ENCODE results near the gene MAGEB4. TPM values are rescaled to one million over a fixed set of nuclear protein-coding genes. Genes with fewer than 3 reads are reported as not detected.

MAGEB4 gene
- total RNA-seq, 1 donor from 2014 or later, result not detected

DNA sequence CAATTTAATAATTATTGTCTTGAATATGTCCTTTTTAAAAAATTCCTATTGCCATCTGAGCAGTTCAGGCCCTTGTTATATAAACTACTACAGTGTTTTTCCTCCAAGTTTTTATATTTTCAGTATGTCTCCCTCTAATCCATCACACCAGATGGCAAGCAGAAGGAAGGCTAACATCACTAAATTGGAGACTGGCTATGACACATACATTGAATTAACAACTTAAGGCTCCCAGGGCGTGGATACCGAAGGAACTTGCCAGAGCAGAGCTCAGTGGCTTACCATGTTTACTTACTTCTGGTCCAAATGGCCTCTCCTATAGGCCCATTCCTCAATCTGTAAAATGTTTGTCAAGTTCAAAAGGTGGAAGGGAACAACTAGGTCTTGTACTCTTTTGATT is 18.1 kb downstream of the MAGEB4 start:
- intact Hi-C loops (cut with micrococcal nuclease), result no loop called here
- H3K27ac Mint-ChIP-seq, result no peak overlapping the region
- no peaks in the 10 kb centered on the region for H3K27me3 Mint-ChIP-seq
- no peak for DNase-seq
- H3K4me1 Mint-ChIP-seq, result no peaks in the 10 kb centered on the region
- H3K4me3 Mint-ChIP-seq, result no peak overlapping the region
- H3K36me3 Mint-ChIP-seq (ENCODE audit: low read depth), result no peaks in the 10 kb centered on the region
- H3K9me3 Mint-ChIP-seq, result no peaks in the 10 kb centered on the region

DNA sequence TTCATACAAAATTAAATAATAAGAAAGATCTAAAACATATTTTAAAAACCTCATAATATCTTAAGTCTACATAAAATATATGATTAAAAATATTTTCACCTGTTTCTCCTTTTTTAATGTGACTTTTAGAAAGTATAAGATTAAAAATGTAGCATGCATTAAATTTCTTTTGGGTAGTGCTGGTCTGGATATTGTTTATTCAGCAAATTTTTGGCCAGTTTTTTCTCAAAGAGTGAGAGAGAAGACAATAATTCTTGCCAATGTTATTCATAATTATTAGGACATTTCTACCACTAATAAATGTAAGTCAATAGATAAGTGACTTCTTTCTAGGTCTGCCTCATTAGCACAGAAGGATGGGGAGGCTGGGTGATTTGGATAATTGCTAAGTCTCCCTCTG is 19.2 kb downstream of the MAGEB4 start:
- no peak overlapping the region for H3K27ac Mint-ChIP-seq
- H3K4me1 Mint-ChIP-seq, result no peaks in the 10 kb centered on the region
- DNase-seq, result no peak
- H3K9me3 Mint-ChIP-seq, result no peaks in the 10 kb centered on the region
- intact Hi-C loops (cut with micrococcal nuclease), result no loop called here
- H3K27me3 Mint-ChIP-seq, result no peaks in the 10 kb centered on the region
- no peaks in the 10 kb centered on the region for H3K36me3 Mint-ChIP-seq (ENCODE audit: low read depth)
- H3K4me3 Mint-ChIP-seq, result no peak overlapping the region

DNA sequence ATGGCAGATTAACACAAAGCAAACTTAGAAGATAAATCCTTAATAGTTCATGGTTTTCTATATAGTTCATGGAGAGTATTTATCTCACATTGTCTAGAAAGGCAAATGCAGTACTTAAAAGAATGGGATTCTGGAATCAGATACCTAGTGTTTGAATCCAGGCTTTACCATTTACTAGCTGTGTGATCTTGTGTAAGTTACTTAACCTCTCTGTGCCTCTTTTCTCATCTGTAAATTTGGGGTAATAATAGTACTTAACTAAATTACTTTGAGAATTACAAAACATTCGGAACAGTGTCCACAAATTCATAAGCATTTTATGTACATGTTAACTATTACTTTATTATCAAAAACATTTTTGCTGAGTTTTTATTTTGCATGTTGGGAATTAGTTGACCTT is 21.0 kb downstream of the MAGEB4 start:
- H3K4me3 Mint-ChIP-seq, result no peak overlapping the region
- no peak overlapping the region for H3K27ac Mint-ChIP-seq
- no peaks in the 10 kb centered on the region for H3K4me1 Mint-ChIP-seq
- no peak for DNase-seq
- H3K9me3 Mint-ChIP-seq, result no peaks in the 10 kb centered on the region
- H3K36me3 Mint-ChIP-seq (ENCODE audit: low read depth), result no peaks in the 10 kb centered on the region
- no peaks in the 10 kb centered on the region for H3K27me3 Mint-ChIP-seq
- intact Hi-C loops (cut with micrococcal nuclease), result no loop called here

DNA sequence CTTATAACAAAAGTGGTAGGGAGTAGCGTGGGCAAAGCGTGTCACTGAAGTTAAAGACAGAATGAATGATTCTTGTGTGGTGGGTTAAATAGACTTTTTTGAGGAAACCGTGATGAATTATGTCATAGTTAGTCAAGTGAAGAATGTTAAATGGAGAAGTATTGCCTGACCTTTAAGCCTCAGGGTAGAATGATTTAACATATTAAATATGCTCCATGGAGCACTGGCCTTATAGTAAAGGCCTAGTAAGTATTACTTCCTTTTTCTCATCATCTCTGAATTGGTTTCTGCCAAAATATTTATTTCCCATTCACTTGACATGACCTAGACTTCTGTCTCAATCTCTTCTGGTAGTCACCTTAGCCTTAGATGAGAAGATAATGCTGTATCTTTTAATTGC is 28.8 kb downstream of the MAGEB4 start:
- no peak overlapping the region for H3K4me3 Mint-ChIP-seq
- DNase-seq, result no peak
- intact Hi-C loops (cut with micrococcal nuclease), result no loop called here
- no peaks in the 10 kb centered on the region for H3K36me3 Mint-ChIP-seq (ENCODE audit: low read depth)
- H3K4me1 Mint-ChIP-seq, result no peaks in the 10 kb centered on the region
- no peak overlapping the region for H3K27ac Mint-ChIP-seq
- H3K27me3 Mint-ChIP-seq, result peaks cover 3% of the 10 kb centered on the region
- no peaks in the 10 kb centered on the region for H3K9me3 Mint-ChIP-seq

DNA sequence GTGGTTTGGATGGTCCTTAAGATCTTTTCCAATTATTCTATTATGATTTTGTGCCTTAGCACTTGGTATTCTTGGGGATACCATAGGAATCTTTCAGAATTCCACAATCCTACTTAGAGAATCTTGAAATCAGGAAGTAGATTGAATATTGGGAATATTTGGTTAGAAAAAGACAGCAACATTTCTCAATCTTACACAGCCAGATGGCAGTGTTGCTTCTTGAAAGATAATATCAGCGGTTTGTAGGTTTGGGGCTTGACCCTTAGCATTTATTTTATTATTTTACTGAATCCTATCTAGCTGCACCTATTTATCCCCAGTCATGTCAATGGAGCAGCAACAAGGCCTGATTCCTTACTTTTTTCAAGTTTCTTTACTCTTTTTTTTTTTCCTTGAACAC is 33.7 kb downstream of the MAGEB4 start:
- intact Hi-C loops (cut with micrococcal nuclease), result no loop called here
- no peak overlapping the region for H3K4me3 Mint-ChIP-seq

DNA sequence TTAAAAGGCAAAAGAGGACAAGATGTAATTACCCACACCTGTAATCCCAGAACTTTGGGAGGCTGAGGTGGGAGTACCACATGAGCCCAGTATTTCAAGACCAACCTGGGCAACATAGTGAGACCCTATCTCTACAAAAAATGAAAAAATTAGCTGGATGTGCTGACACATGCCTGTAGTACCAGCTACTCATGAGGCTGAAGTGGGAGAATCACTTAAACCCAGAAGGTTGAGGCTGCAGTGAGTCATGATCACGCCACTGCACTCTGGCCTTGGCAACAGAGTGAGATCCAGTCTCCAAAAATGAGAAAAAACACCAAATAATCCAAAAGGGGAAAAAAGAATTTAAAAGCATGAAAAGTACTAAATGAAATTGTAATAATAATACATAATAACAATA is 36.6 kb downstream of the MAGEB4 start:
- Mint-ChIP-seq H3K36me3 (ENCODE audit: low read depth) (no peaks in the 10 kb centered on the region), H3K4me3 (no peak overlapping the region), H3K27me3 (peaks cover 2% of the 10 kb centered on the region), H3K9me3 (no peaks in the 10 kb centered on the region), H3K27ac (no peak overlapping the region), H3K4me1 (no peaks in the 10 kb centered on the region)
- intact Hi-C loops (cut with micrococcal nuclease), result no loop called here
- DNase-seq, result no peak

More for the DNA sequence above, 33.7 kb downstream of the MAGEB4 start:
- peaks cover 3% of the 10 kb centered on the region for H3K27me3 Mint-ChIP-seq
- H3K36me3 Mint-ChIP-seq (ENCODE audit: low read depth), result no peaks in the 10 kb centered on the region
- H3K27ac Mint-ChIP-seq, result no peak overlapping the region
- no peaks in the 10 kb centered on the region for H3K4me1 Mint-ChIP-seq
- no peaks in the 10 kb centered on the region for H3K9me3 Mint-ChIP-seq
- DNase-seq, result no peak

DNA sequence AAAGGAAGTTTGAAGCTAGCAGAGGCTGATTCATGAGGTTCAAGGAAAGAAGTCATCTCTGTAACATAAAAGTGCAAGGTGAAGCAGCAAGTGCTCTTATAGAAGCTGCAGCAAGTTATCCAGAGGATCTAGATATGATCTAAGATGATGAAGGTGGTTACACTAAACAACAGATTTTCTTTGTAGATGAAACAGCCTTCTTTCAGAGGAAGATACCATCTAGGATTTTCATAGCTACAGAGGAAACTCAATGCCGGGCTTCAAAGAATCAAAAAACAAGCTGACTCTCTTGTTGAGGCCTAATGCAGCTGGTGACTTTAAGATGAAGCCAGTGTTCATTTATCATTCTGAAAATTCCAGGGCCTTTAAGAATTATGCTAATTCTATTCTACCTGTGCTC is 38.6 kb downstream of the MAGEB4 start:
- H3K27ac Mint-ChIP-seq, result no peak overlapping the region
- H3K4me3 Mint-ChIP-seq, result no peak overlapping the region
- peaks cover 2% of the 10 kb centered on the region for H3K4me1 Mint-ChIP-seq

DNA sequence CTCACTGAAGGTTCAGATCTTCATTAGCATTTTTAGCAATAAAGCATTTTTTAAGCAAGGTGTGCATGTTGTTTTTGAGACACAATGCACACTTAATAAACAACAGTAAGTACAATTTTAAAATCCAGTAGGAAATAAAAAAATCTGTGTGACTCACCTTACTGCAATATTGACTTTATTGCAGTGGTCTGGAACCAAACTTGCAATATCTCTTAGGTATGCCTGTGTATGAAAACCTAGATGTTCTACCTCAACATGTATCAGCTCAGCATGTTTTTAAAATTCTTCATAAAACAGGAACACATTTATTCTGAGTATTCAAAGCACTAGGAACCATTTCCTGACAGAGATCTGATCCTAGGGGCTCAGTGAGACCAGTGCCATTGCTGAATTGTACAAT is 40.7 kb downstream of the MAGEB4 start:
- Mint-ChIP-seq H3K4me1 (peaks cover 2% of the 10 kb centered on the region), H3K27me3 (no peaks in the 10 kb centered on the region), H3K9me3 (no peaks in the 10 kb centered on the region), H3K4me3 (no peak overlapping the region), H3K36me3 (ENCODE audit: low read depth) (no peaks in the 10 kb centered on the region), H3K27ac (no peak overlapping the region)
- DNase-seq, result no peak
- intact Hi-C loops (cut with micrococcal nuclease), result no loop called here

More for the DNA sequence above, 38.6 kb downstream of the MAGEB4 start:
- H3K9me3 Mint-ChIP-seq, result no peaks in the 10 kb centered on the region
- peaks cover 2% of the 10 kb centered on the region for H3K27me3 Mint-ChIP-seq
- intact Hi-C loops (cut with micrococcal nuclease), result no loop called here
- H3K36me3 Mint-ChIP-seq (ENCODE audit: low read depth), result no peaks in the 10 kb centered on the region
- DNase-seq, result no peak

DNA sequence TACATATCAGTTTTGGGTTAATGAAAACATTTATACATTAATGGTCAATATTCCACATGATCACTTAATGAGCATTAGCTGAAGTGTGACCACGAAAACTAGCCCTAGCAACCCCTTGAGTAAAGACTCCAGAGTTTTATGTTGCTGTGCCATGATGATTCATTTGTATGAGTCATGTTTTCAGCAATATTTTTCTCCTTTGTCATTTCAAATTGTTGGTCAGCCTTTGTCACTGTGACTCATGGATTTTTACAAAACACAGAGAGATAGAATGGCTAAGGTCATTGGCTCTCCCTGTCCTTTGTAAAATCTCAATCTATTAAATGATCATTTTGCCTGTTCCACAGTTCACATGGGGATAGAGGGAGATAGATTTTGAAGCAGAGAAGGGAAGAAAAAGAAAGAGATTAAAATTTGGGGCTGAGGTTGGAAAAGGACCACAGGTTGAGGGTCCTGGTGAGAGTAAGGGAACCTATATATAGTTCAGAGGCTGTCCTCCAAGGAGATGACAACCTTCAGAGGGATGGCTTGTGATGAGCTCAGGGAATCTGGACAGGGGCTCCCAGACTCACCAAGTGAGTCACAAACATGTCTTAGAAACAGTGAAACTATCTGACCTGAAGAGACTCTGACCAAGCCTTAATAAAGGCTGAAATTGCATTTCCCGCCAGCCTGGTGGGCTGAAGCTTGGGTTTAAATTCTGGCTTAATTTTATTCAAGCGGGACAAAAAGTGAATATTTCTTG is 41.8 kb downstream of the MAGEB4 start:
- Mint-ChIP-seq H3K27me3 (no peaks in the 10 kb centered on the region), H3K4me1 (peaks cover 2% of the 10 kb centered on the region), H3K4me3 (no peak overlapping the region), H3K27ac (no peak overlapping the region), H3K36me3 (ENCODE audit: low read depth) (no peaks in the 10 kb centered on the region), H3K9me3 (no peaks in the 10 kb centered on the region)
- intact Hi-C loops (cut with micrococcal nuclease), result no loop called here
- DNase-seq, result no peak

Other genes with a start within 250 kb of the MAGEB4 start
- gene MAGEB2, start 26.4 kb upstream of the MAGEB4 start, total RNA-seq, result not detected in 2 replicates
- not detected in 2 replicates for gene MAGEB3, start 11.3 kb upstream of the MAGEB4 start, total RNA-seq
- not detected in 2 replicates for gene MAGEB1, start 5.1 kb downstream of the MAGEB4 start, total RNA-seq
- gene NR0B1, start 67.4 kb downstream of the MAGEB4 start, total RNA-seq, result not detected in 2 replicates